K562 (cell line): Measurements from ENCODE around the gene P3H4. TPM values are rescaled to one million over a fixed set of nuclear protein-coding genes. Genes with fewer than 3 reads are reported as not detected.

Source experiments
- ARHGAP35 ChIP-seq: fragments of 450-650 bp; IDR thresholded peaks from 2 replicates; pipeline ENCODE4 v1.6.1; 2018; ENCODE audit not compliant: partially characterized antibody
- ARID1B ChIP-seq: fragments of 450-650 bp; IDR thresholded peaks from 2 replicates; pipeline ENCODE4 v1.6.1; 2016; ENCODE audit warnings: antibody characterized with exemption, mild to moderate bottlenecking, inconsistent platforms
- ATF1 ChIP-seq, 2 experiments: fragments of 450-650 bp in 1 of 2; IDR thresholded peaks; 2 replicates each; pipeline ENCODE4 v1.6.1; 2016; ENCODE audit warnings: missing compliant biosample characterization in 1 of 2, missing genetic modification characterization in 1 of 2
- DMBX1 ChIP-seq: fragments of 250-450 bp; sonication (Bioruptor Pico); IDR thresholded peaks from 2 replicates; pipeline ENCODE4 v1.8.0; 2022; ENCODE audit warnings: inconsistent platforms, mild to moderate bottlenecking, moderate library complexity, borderline replicate concordance
- ERF ChIP-seq: fragments of 450-650 bp; formaldehyde crosslinking; IDR thresholded peaks from 2 replicates; pipeline ENCODE4 v1.4.0; 2020; ENCODE audit warnings: mild to moderate bottlenecking, mixed read lengths
- EZH2 ChIP-seq: IDR thresholded peaks from 2 replicates; pipeline ENCODE4 v1.6.1; 2012; ENCODE audit warnings: low read depth, mild to moderate bottlenecking, inconsistent platforms, low read length, borderline replicate concordance
- GTF2B ChIP-seq: IDR thresholded peaks from 2 replicates; pipeline ENCODE4 v1.6.1; 2011; ENCODE audit not compliant: insufficient read length; ENCODE audit errors: extremely low read depth
- HMG20A ChIP-seq: fragments of 450-650 bp; formaldehyde crosslinking; conservative IDR thresholded peaks from 2 replicates; pipeline ENCODE4 v1.4.0; 2020; ENCODE audit warnings: mild to moderate bottlenecking, mixed read lengths
- HNRNPL ChIP-seq: fragments of 200-400 bp; formaldehyde crosslinking; IDR thresholded peaks from 2 replicates; pipeline ENCODE4 v1.6.1; 2017; ENCODE audit warnings: low read depth, mild to moderate bottlenecking, low read length
- MCM5 ChIP-seq: fragments of 450-650 bp; IDR thresholded peaks from 2 replicates; pipeline ENCODE4 v1.6.1; 2016; ENCODE audit warnings: low read depth
- MLX ChIP-seq, 2 experiments: fragments of 450-650 bp in 1 of 2; sonication (generic) in 1 of 2; formaldehyde crosslinking; conservative IDR thresholded peaks; 2 replicates each; pipeline versions ENCODE4 v1.4.0 to v1.8.1; 2020 to 2022; ENCODE audit warnings: mild to moderate bottlenecking in 1 of 2, missing genetic modification reagents in 1 of 2
- NUFIP1 ChIP-seq: fragments of 450-650 bp; IDR thresholded peaks from 2 replicates; pipeline ENCODE4 v1.6.1; 2018; ENCODE audit not compliant: partially characterized antibody
- PPARD ChIP-seq: fragments of 250-450 bp; sonication (Bioruptor Pico); IDR thresholded peaks from 2 replicates; pipeline ENCODE4 v1.8.0; 2022; ENCODE audit warnings: inconsistent platforms, mild to moderate bottlenecking, moderate library complexity
- RBBP5 ChIP-seq: fragments of 200-600 bp; sonication (generic); IDR thresholded peaks from 2 replicates; pipeline ENCODE4 v1.6.1; 2012; ENCODE audit warnings: borderline replicate concordance, mild to moderate bottlenecking, low read length, control low read depth, inconsistent platforms; ENCODE audit not compliant: insufficient read depth, poor library complexity, severe bottlenecking
- RBFOX2 ChIP-seq: fragments of 200-400 bp; formaldehyde crosslinking; IDR thresholded peaks from 2 replicates; pipeline ENCODE4 v1.6.1; 2017; ENCODE audit warnings: low read depth, mild to moderate bottlenecking, low read length, moderate library complexity
- ZFX ChIP-seq: sonication (generic); formaldehyde crosslinking; IDR thresholded peaks from 2 replicates; pipeline ENCODE4 v1.8.0; 2022; ENCODE audit warnings: mild to moderate bottlenecking, missing genetic modification reagents, moderate library complexity
- ZHX1 ChIP-seq: fragments of 150-350 bp; conservative IDR thresholded peaks from 2 replicates; pipeline ENCODE4 v1.6.1; 2014; ENCODE audit warnings: low read length
- ZNF324 ChIP-seq: fragments of 250-450 bp; sonication (Bioruptor Pico); IDR thresholded peaks from 2 replicates; pipeline ENCODE4 v1.4.0; 2020; ENCODE audit warnings: mild to moderate bottlenecking
- ZNF445 ChIP-seq: fragments of 250-450 bp; sonication (Bioruptor Pico); IDR thresholded peaks from 2 replicates; pipeline ENCODE4 v1.4.0; 2020; ENCODE audit warnings: low read depth, mild to moderate bottlenecking, moderate library complexity
- ZNF655 ChIP-seq: fragments of 250-450 bp; sonication (Bioruptor Pico); IDR thresholded peaks from 2 replicates; pipeline ENCODE4 v1.5.0; 2021
- polyA plus RNA-seq, 8 experiments: library from polyadenylated mRNA; depleted of rRNA in 4 of 8; stranded (reverse) in 5 of 8; unstranded in 3 of 8; fragments of >200 nt; fragmentation: Nextera tagmentation in 2 of 8; fragmentation: Illumina TruSeq in 1 of 8; extraction: Ambion mirVana in 2 of 8; extraction: Trizol in 1 of 8; gene quantifications; 2 replicates each; pipeline versions ENCODE4 v1.2.1 to v1.2.3, GENCODE V29; 2011 to 2014; ENCODE audit warnings: inconsistent platforms in 1 of 8, missing spikeins in 1 of 8
- total RNA-seq, 7 experiments: library from RNA; depleted of rRNA in 6 of 7; stranded (reverse); fragments of >200 nt in 6 of 7; fragmentation: Illumina TruSeq in 2 of 7; extraction: Trizol in 2 of 7; gene quantifications; 2 replicates each; pipeline versions ENCODE4 v1.2.1 to v1.2.3, GENCODE V29; 2011 to 2021; ENCODE audit warnings: low replicate concordance in 1 of 7

The P3H4 gene
- total and polyA plus RNA-seq, 9 of the 15 experiments (the other 6 are each of a cell fraction or from before 2014, with no cell fraction given) = 0.10 to 3.7 (median 1.0) TPM

GRCh38 chr17:41811549-41812380 lies at the start of gene P3H4 (continued):
- TF ChIP-seq ZHX1 (no peak), ZNF445 (CRISPR knock-in tag) (no peak), ARHGAP35 (no peak), ZNF324 (CRISPR knock-in tag) (no peak), MCM5 (no peak), RBFOX2 (peak; percentile 72), HNRNPL (peak; percentile 64; the same call in 1 of the 2 replicates), ERF (CRISPR knock-in tag) (no peak), PPARD (CRISPR knock-in tag) (no peak), ARID1B (no peak), MLX (CRISPR knock-in tag; conservative IDR thresholded peaks at IDR 0.05) (no peak), DMBX1 (no peak), HMG20A (CRISPR knock-in tag) (no peak), ATF1 (CRISPR knock-in tag; IDR thresholded peaks at IDR 0.05) (no peak), ATF1 (tag; IDR thresholded peaks at IDR 0.05) (peak; percentile 44; the same call in 1 of the 2 replicates), GTF2B (no peak), RBBP5 (peak; percentile 62), ZFX (CRISPR knock-in tag) (peak; percentile 68), NUFIP1 (no peak), ZNF655 (CRISPR knock-in tag) (no peak), EZH2 (no peak)
